Activated CD8-positive, alpha-beta memory T cell treated with anti-CD3 and anti-CD28 coated beads, Interleukin-2, amount 50 U/mL, for 1 hour (primary cell): Measurements from ENCODE around the gene ZNF366.

Source experiments
- DNase-seq: peaks from one replicate; pipeline ENCODE4 v3.0.0-alpha.2; 2020; ENCODE audit errors: extremely low read depth

ZNF366 gene

GRCh38 chr5:72441094-72441723 is 66.0 kb downstream of the ZNF366 start:
- no peak for DNase-seq

GRCh38 chr5:72440207-72440638 is 67.0 kb downstream of the ZNF366 start:
- DNase-seq: no peak

- DNase-seq: no peak
Measured at GRCh38 chr5:72439192-72439591, 68.0 kb downstream of the ZNF366 start.

GRCh38 chr5:72438141-72438540 is 69.1 kb downstream of the ZNF366 start:
- no peak for DNase-seq

GRCh38 chr5:72436796-72437471 is 70.3 kb downstream of the ZNF366 start:
- DNase-seq: no peak

GRCh38 chr5:72434781-72435437 is 72.3 kb downstream of the ZNF366 start:
- DNase-seq: no peak

- no peak for DNase-seq
Measured at GRCh38 chr5:72434056-72434780, 73.0 kb downstream of the ZNF366 start.

- no peak for DNase-seq
Measured at GRCh38 chr5:72433522-72433921, 73.7 kb downstream of the ZNF366 start.

GRCh38 chr5:72428669-72429068 is 78.5 kb downstream of the ZNF366 start:
- no peak for DNase-seq

GRCh38 chr5:72427488-72428437 is 79.4 kb downstream of the ZNF366 start:
- no peak for DNase-seq

- DNase-seq: no peak
Measured at GRCh38 chr5:72427016-72427415, 80.2 kb downstream of the ZNF366 start.

GRCh38 chr5:72426019-72426418 is 81.2 kb downstream of the ZNF366 start:
- no peak for DNase-seq

- DNase-seq: no peak
Measured at GRCh38 chr5:72418271-72418670, 88.9 kb downstream of the ZNF366 start.

- no peak for DNase-seq
Measured at GRCh38 chr5:72417333-72418062, 89.7 kb downstream of the ZNF366 start.

GRCh38 chr5:72415616-72416325 is 91.4 kb downstream of the ZNF366 start:
- DNase-seq: no peak

- no peak for DNase-seq
Measured at GRCh38 chr5:72412283-72413055, 94.7 kb downstream of the ZNF366 start.

GRCh38 chr5:72410688-72411295 is 96.4 kb downstream of the ZNF366 start:
- DNase-seq: no peak

- no peak for DNase-seq
Measured at GRCh38 chr5:72408603-72409002, 98.6 kb downstream of the ZNF366 start.

GRCh38 chr5:72408127-72408526 is 99.1 kb downstream of the ZNF366 start:
- no peak for DNase-seq
